HepG2 (cell line): ENCODE results near the gene DUSP9. TPM values are rescaled to one million over a fixed set of nuclear protein-coding genes. Genes with fewer than 3 reads are reported as not detected.

ENCODE experiments used
- ATF1 ChIP-seq: IDR thresholded peaks from 2 replicates; pipeline ENCODE4 v1.6.1; 2016; ENCODE audit warnings: mild to moderate bottlenecking, control low read depth
- CC2D1A ChIP-seq: sonication (generic); formaldehyde crosslinking; IDR thresholded peaks from 2 replicates; pipeline ENCODE4 v1.8.1; 2023; ENCODE audit warnings: mild to moderate bottlenecking, missing genetic modification reagents
- MIER2 ChIP-seq: IDR thresholded peaks from 2 replicates; pipeline ENCODE4 v1.6.1; 2016; ENCODE audit warnings: missing biosample characterization, missing genetic modification reagents
- NCOR1 ChIP-seq: fragments of 200-600 bp; sonication (generic); IDR thresholded peaks from 2 replicates; pipeline ENCODE4 v1.7.0; 2017; ENCODE audit warnings: antibody characterized with exemption, low read length, borderline replicate concordance
- ONECUT2 ChIP-seq: sonication (generic); formaldehyde crosslinking; IDR thresholded peaks from 2 replicates; pipeline ENCODE4 v1.4.0; 2020; ENCODE audit warnings: missing genetic modification reagents
- TP53 ChIP-seq: sonication (generic); formaldehyde crosslinking; conservative IDR thresholded peaks from 2 replicates; pipeline ENCODE4 v1.4.0; 2020; ENCODE audit warnings: missing genetic modification reagents
- ZNF3 ChIP-seq: IDR thresholded peaks from 2 replicates; pipeline ENCODE4 v1.7.0; 2017; ENCODE audit warnings: inconsistent platforms
- ZNF432 ChIP-seq: sonication (generic); formaldehyde crosslinking; IDR thresholded peaks from 2 replicates; pipeline ENCODE4 v1.5.0; 2020; ENCODE audit warnings: missing genetic modification reagents, mild to moderate bottlenecking, borderline replicate concordance
- ZNF577 ChIP-seq: sonication (generic); formaldehyde crosslinking; IDR thresholded peaks from 2 replicates; pipeline ENCODE4 v1.4.0; 2020; ENCODE audit warnings: mild to moderate bottlenecking, low read depth, missing genetic modification reagents, borderline replicate concordance
- polyA plus RNA-seq, 8 experiments: library from polyadenylated mRNA; depleted of rRNA in 3 of 8; stranded (reverse) in 7 of 8; unstranded in 1 of 8; fragments of >200 nt; fragmentation: Illumina TruSeq in 4 of 8; extraction: Trizol in 4 of 8; gene quantifications; 2 replicates each; pipeline versions ENCODE4 v1.2.1 to v1.2.3, GENCODE V29; 2011 to 2016; ENCODE audit warnings: low read depth in 4 of 8, missing spikeins in 1 of 8, mixed read lengths in 1 of 8; ENCODE audit not compliant: insufficient read depth in 1 of 8
- total RNA-seq, 5 experiments: library from RNA; depleted of rRNA; stranded (reverse); fragments of >200 nt; fragmentation: Illumina TruSeq; extraction: Trizol; gene quantifications; 2 replicates each; pipeline ENCODE4 v1.2.3, GENCODE V29; 2016; ENCODE audit warnings: low read depth in 1 of 5
- TF ChIP-seq, protein P1 (sequence below): sonication (generic); formaldehyde crosslinking; IDR thresholded peaks from 2 replicates; pipeline ENCODE4 v1.5.1; 2020; ENCODE audit warnings: missing genetic modification reagents, mild to moderate bottlenecking, borderline replicate concordance
- TF ChIP-seq, protein P2 (sequence below): IDR thresholded peaks from 2 replicates; pipeline ENCODE4 v1.6.1; 2016; ENCODE audit warnings: missing compliant biosample characterization, missing genetic modification reagents, borderline replicate concordance

DUSP9 gene
- total and polyA plus RNA-seq, 2 of the 13 experiments (the other 11 are each of a cell fraction or from before 2014, with no cell fraction given), result 235 to 435 TPM

DNA sequence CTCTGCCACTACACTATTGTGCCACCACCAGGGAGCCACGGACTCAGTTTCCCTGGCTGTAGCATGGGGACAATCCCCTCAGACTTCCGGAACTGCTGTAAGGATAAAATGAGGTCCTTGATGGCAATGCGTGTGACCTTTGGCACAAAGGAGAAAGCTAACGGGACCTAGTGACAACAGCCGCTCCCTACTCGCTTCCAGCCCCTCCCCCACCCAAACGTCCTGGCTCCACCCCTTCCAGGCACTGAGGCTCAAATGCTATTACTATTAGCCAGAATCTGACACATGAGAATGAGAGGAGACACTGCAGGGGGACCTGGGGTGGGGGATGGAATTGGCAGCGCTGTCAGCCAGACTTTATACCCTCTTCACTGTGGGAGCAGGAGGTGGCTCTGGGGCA is 5.4 kb upstream of the DUSP9 start (continued):
- no peak for TF ChIP-seq ATF1 (CRISPR knock-in tag)
- no peak for TF ChIP-seq ONECUT2
- no peak for TF ChIP-seq MIER2 (CRISPR knock-in tag)
- TF ChIP-seq, protein P1, sequence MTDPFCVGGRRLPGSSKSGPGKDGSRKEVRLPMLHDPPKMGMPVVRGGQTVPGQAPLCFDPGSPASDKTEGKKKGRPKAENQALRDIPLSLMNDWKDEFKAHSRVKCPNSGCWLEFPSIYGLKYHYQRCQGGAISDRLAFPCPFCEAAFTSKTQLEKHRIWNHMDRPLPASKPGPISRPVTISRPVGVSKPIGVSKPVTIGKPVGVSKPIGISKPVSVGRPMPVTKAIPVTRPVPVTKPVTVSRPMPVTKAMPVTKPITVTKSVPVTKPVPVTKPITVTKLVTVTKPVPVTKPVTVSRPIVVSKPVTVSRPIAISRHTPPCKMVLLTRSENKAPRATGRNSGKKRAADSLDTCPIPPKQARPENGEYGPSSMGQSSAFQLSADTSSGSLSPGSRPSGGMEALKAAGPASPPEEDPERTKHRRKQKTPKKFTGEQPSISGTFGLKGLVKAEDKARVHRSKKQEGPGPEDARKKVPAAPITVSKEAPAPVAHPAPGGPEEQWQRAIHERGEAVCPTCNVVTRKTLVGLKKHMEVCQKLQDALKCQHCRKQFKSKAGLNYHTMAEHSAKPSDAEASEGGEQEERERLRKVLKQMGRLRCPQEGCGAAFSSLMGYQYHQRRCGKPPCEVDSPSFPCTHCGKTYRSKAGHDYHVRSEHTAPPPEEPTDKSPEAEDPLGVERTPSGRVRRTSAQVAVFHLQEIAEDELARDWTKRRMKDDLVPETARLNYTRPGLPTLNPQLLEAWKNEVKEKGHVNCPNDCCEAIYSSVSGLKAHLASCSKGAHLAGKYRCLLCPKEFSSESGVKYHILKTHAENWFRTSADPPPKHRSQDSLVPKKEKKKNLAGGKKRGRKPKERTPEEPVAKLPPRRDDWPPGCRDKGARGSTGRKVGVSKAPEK, result no peak
- no peak for TF ChIP-seq TP53
- TF ChIP-seq ZNF577 (CRISPR knock-in tag), result no peak
- no peak for TF ChIP-seq CC2D1A (CRISPR knock-in tag)
- no peak for TF ChIP-seq NCOR1
- TF ChIP-seq, protein P2, sequence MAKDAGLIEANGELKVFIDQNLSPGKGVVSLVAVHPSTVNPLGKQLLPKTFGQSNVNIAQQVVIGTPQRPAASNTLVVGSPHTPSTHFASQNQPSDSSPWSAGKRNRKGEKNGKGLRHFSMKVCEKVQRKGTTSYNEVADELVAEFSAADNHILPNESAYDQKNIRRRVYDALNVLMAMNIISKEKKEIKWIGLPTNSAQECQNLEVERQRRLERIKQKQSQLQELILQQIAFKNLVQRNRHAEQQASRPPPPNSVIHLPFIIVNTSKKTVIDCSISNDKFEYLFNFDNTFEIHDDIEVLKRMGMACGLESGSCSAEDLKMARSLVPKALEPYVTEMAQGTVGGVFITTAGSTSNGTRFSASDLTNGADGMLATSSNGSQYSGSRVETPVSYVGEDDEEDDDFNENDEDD (CRISPR knock-in tag), result no peak
- TF ChIP-seq ZNF3, result no peak
- TF ChIP-seq ZNF432, result no peak
